ENCODE data around the gene DARS1.

Gene DARS1

DNA sequence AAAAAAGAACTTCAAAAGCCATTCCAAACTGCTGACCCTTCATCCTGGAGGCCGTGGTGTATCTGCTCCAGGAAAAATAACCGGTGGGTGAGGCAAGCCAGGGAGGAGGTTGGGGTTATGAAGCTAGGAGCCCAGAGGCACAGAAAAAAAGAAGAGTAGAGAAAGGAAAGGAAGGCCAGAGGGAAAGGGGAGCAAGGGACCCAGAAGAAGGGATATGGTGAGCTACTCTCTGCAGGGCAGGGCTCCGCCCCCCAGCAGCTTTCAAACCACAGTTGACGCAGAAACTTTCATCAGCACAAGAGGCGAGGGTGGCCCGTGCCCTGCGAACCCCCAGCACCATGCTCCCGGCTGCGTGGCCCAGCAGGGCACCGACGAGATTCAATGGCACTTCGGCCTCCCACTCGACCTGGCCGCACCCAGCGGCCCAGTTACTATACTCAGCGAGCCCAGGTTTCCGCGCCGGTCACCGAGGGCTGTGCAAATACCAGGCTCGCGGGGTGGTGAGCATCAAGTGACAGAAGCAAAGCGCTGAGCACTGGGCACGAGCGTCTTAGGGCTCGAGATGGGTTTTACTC is 109.8 kb downstream of the DARS1 start:
- WGBS (ENCODE audit: extremely low coverage, insufficient coverage, insufficient read length): no CpG with 5 or more reads among the region's 26 CpGs
- peak overlapping the region; percentile 19 for H3K14ac ChIP-seq (ENCODE audit: low read length)
- peaks cover 5% of the 10 kb centered on the region for H3K79me2 ChIP-seq (ENCODE audit: control insufficient read depth, insufficient read depth, low read length, poor library complexity)

DNA sequence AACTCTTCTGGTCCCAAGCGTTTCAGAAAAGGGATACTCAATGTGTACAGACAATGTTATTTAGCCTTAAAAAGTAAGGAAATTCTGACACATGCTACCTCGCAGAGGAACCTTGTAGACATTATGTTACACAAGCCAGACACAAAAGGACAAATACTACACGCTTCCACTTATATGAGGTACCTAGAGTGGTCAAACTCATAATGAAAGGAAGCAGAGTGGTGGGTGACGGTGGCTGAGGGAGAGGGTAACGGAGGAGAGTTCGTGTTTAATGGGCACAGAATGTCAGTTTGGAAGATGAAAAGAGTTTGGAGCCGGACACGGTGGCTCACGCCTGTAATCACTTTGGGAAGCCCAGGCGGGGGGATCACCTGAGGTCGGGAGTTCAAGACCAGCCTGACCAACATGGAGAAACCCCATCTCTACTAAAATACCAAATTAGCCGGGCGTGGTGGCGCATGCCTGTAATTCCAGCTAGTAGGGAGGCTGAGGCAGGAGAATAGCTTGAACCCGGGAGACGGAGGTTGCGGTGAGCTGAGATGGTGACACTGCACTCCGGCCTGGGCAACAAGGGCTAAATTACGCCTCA is 110.6 kb downstream of the DARS1 start:
- Histone ChIP-seq H3K4me3 (ENCODE audit: low read depth, low read length) (no peak overlapping the region), H2BK12ac (ENCODE audit: low read length) (no peak overlapping the region), H3K4ac (ENCODE audit: low read depth, low read length) (no peak overlapping the region), H3K14ac (ENCODE audit: low read length) (no peak overlapping the region), H3K18ac (ENCODE audit: low read length) (no peak overlapping the region), H4K8ac (ENCODE audit: low read depth, low read length) (no peak overlapping the region), H2BK5ac (ENCODE audit: low read depth, low read length, poor library complexity) (no peak overlapping the region), H3K79me2 (ENCODE audit: control insufficient read depth, insufficient read depth, low read length, poor library complexity) (peaks cover 5% of the 10 kb centered on the region), H2AK5ac (ENCODE audit: low read length) (no peak overlapping the region), H3K23ac (ENCODE audit: low read length) (no peak overlapping the region), H2BK120ac (ENCODE audit: insufficient read depth, low read length, poor library complexity) (no peak overlapping the region), H3K9me3 (ENCODE audit: insufficient read depth, low read depth, low read length) (no peaks in the 10 kb centered on the region), H4K12ac (ENCODE audit: low read depth, low read length) (no peak overlapping the region), H3K27me3 (ENCODE audit: insufficient read depth, low read length) (no peaks in the 10 kb centered on the region), H3K27ac (ENCODE audit: low read depth, low read length) (no peak overlapping the region), H3K36me3 (ENCODE audit: control insufficient read depth in 1 of 2, insufficient read depth in 2 of 2, low read length in 2 of 2) (peaks cover 5 to 13% of the 10 kb centered on the region in 2 experiments), H3K4me2 (ENCODE audit: low read length) (peak overlapping the region; percentile 92), H3K9ac (ENCODE audit: low read length) (no peak overlapping the region), H3K79me1 (ENCODE audit: low read length) (peaks cover 7% of the 10 kb centered on the region), H4K91ac (ENCODE audit: low read depth, low read length) (no peak overlapping the region), H3K4me1 (ENCODE audit: control insufficient read depth in 1 of 2, insufficient read depth in 2 of 2, low read length in 2 of 2) (peaks cover 0 to 6% of the 10 kb centered on the region in 2 experiments), H2AFZ (ENCODE audit: insufficient read depth, low read length, poor library complexity) (no peak overlapping the region)
- WGBS (ENCODE audit: extremely low coverage, insufficient coverage, insufficient read length): no CpG with 5 or more reads among the region's 19 CpGs
- no peak for DNase-seq

More for the DNA sequence above, 109.8 kb downstream of the DARS1 start:
- peak overlapping the region; percentile 57 for H2BK5ac ChIP-seq (ENCODE audit: low read depth, low read length, poor library complexity)
- H3K4me1 ChIP-seq (ENCODE audit: control insufficient read depth in 1 of 2, insufficient read depth in 2 of 2, low read length in 2 of 2): peaks cover 0 to 6% of the 10 kb centered on the region in 2 experiments
- H2AK5ac ChIP-seq (ENCODE audit: low read length): no peak overlapping the region
- H3K4me2 ChIP-seq (ENCODE audit: low read length): peak overlapping the region; percentile 92
- peak overlapping the region; percentile 77 for H4K8ac ChIP-seq (ENCODE audit: low read depth, low read length)
- H3K4ac ChIP-seq (ENCODE audit: low read depth, low read length): peak overlapping the region; percentile 74
- H3K4me3 ChIP-seq (ENCODE audit: low read depth, low read length): peak overlapping the region; percentile 78
- peak overlapping the region; percentile 60 for H3K18ac ChIP-seq (ENCODE audit: low read length)
- H2BK12ac ChIP-seq (ENCODE audit: low read length): no peak overlapping the region
- H3K23ac ChIP-seq (ENCODE audit: low read length): no peak overlapping the region
- H3K27me3 ChIP-seq (ENCODE audit: insufficient read depth, low read length): no peaks in the 10 kb centered on the region
- no peaks in the 10 kb centered on the region for H3K9me3 ChIP-seq (ENCODE audit: insufficient read depth, low read depth, low read length)
- H3K79me1 ChIP-seq (ENCODE audit: low read length): peaks cover 7% of the 10 kb centered on the region
- peak; percentile 25 to 58 for DNase-seq
- no peak overlapping the region for H4K12ac ChIP-seq (ENCODE audit: low read depth, low read length)
- peak overlapping the region; percentile 96 for H2AFZ ChIP-seq (ENCODE audit: insufficient read depth, low read length, poor library complexity)
- H3K9ac ChIP-seq (ENCODE audit: low read length): peak overlapping the region; percentile 28
- H4K91ac ChIP-seq (ENCODE audit: low read depth, low read length): peak overlapping the region; percentile 63
- H3K36me3 ChIP-seq (ENCODE audit: control insufficient read depth in 1 of 2, insufficient read depth in 2 of 2, low read length in 2 of 2): peaks cover 5 to 9% of the 10 kb centered on the region in 2 experiments
- H3K27ac ChIP-seq (ENCODE audit: low read depth, low read length): peak overlapping the region; percentile 13
- H2BK120ac ChIP-seq (ENCODE audit: insufficient read depth, low read length, poor library complexity): peak overlapping the region; percentile 54

DNA sequence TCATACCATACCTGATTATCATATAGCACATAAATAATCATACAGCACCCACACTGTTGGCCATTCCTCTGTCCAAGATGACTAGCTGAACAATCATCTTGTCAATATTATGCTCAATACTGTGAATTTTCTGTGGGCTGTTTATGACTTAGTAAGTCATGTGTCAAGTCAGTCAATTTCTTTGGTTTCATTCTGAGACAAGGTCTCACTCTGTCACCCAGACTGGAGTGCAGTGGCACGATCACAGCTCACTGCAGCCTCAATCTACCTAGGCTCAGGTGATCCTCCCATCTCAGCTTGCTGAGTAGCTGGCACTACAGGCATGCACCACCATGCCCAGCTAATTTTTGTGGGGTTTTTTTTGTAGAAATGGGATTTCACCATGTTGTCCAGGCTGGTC is 114.9 kb downstream of the DARS1 start:
- DNase-seq: no peak
- no peak overlapping the region for H3K14ac ChIP-seq (ENCODE audit: low read length)
- H4K91ac ChIP-seq (ENCODE audit: low read depth, low read length): no peak overlapping the region
- H3K4me3 ChIP-seq (ENCODE audit: low read depth, low read length): no peak overlapping the region
- no peak overlapping the region for H3K4me2 ChIP-seq (ENCODE audit: low read length)
- H3K18ac ChIP-seq (ENCODE audit: low read length): no peak overlapping the region
- H3K4me1 ChIP-seq (ENCODE audit: control insufficient read depth in 1 of 2, insufficient read depth in 2 of 2, low read length in 2 of 2): peaks cover 0 to 6% of the 10 kb centered on the region in 2 experiments
- H2BK5ac ChIP-seq (ENCODE audit: low read depth, low read length, poor library complexity): no peak overlapping the region
- peaks cover under 1% of the 10 kb centered on the region for H3K79me2 ChIP-seq (ENCODE audit: control insufficient read depth, insufficient read depth, low read length, poor library complexity)
- no peak overlapping the region for H3K9ac ChIP-seq (ENCODE audit: low read length)
- H2AFZ ChIP-seq (ENCODE audit: insufficient read depth, low read length, poor library complexity): no peak overlapping the region
- H2BK12ac ChIP-seq (ENCODE audit: low read length): no peak overlapping the region
- H3K27ac ChIP-seq (ENCODE audit: low read depth, low read length): no peak overlapping the region
- H3K79me1 ChIP-seq (ENCODE audit: low read length): peaks cover under 1% of the 10 kb centered on the region
- H2AK5ac ChIP-seq (ENCODE audit: low read length): no peak overlapping the region
- H4K12ac ChIP-seq (ENCODE audit: low read depth, low read length): no peak overlapping the region
- H3K9me3 ChIP-seq (ENCODE audit: insufficient read depth, low read depth, low read length): no peaks in the 10 kb centered on the region
- peaks cover 16 to 27% of the 10 kb centered on the region in 2 experiments for H3K36me3 ChIP-seq (ENCODE audit: control insufficient read depth in 1 of 2, insufficient read depth in 2 of 2, low read length in 2 of 2)
- WGBS (ENCODE audit: extremely low coverage, insufficient coverage, insufficient read length): no CpG with 5 or more reads among the region's 1 CpG
- no peak overlapping the region for H2BK120ac ChIP-seq (ENCODE audit: insufficient read depth, low read length, poor library complexity)
- H3K27me3 ChIP-seq (ENCODE audit: insufficient read depth, low read length): no peaks in the 10 kb centered on the region
- no peak overlapping the region for H3K23ac ChIP-seq (ENCODE audit: low read length)
- no peak overlapping the region for H3K4ac ChIP-seq (ENCODE audit: low read depth, low read length)
- H4K8ac ChIP-seq (ENCODE audit: low read depth, low read length): no peak overlapping the region

DNA sequence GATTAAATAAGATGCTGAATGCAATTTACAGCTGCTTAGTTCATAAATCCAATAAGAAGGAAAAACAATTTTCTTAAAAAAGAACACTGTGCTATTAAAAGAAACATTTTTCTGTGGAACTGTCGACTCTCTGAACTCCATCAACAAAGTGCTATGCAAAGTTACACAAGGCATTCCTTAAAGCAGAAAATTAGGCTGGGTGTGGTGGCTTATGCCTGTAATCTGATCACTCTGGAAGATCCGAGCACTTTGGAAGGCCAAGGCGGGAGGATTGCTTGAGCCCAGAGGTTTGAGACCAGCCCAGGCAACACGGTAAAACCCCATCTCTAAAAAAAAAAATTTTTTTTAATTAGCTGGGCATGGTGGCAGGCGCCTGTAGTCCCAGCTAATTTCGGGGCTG is 122.2 kb downstream of the DARS1 start:
- Histone ChIP-seq H3K9me3 (ENCODE audit: insufficient read depth, low read depth, low read length) (no peaks in the 10 kb centered on the region), H4K8ac (ENCODE audit: low read depth, low read length) (no peak overlapping the region), H3K79me1 (ENCODE audit: low read length) (no peaks in the 10 kb centered on the region), H3K4me1 (ENCODE audit: control insufficient read depth in 1 of 2, insufficient read depth in 2 of 2, low read length in 2 of 2) (no peaks in the 10 kb centered on the region), H3K4me2 (ENCODE audit: low read length) (no peak overlapping the region), H3K4ac (ENCODE audit: low read depth, low read length) (no peak overlapping the region), H3K27ac (ENCODE audit: low read depth, low read length) (no peak overlapping the region), H2BK12ac (ENCODE audit: low read length) (no peak overlapping the region), H2BK5ac (ENCODE audit: low read depth, low read length, poor library complexity) (no peak overlapping the region), H3K36me3 (ENCODE audit: control insufficient read depth in 1 of 2, insufficient read depth in 2 of 2, low read length in 2 of 2) (peaks cover 26 to 31% of the 10 kb centered on the region in 2 experiments), H3K27me3 (ENCODE audit: insufficient read depth, low read length) (no peaks in the 10 kb centered on the region), H2AK5ac (ENCODE audit: low read length) (no peak overlapping the region), H3K9ac (ENCODE audit: low read length) (no peak overlapping the region), H4K12ac (ENCODE audit: low read depth, low read length) (no peak overlapping the region), H3K23ac (ENCODE audit: low read length) (no peak overlapping the region), H4K91ac (ENCODE audit: low read depth, low read length) (no peak overlapping the region), H2BK120ac (ENCODE audit: insufficient read depth, low read length, poor library complexity) (no peak overlapping the region), H2AFZ (ENCODE audit: insufficient read depth, low read length, poor library complexity) (no peak overlapping the region), H3K4me3 (ENCODE audit: low read depth, low read length) (no peak overlapping the region), H3K18ac (ENCODE audit: low read length) (no peak overlapping the region), H3K79me2 (ENCODE audit: control insufficient read depth, insufficient read depth, low read length, poor library complexity) (no peaks in the 10 kb centered on the region), H3K14ac (ENCODE audit: low read length) (no peak overlapping the region)
- no CpG with 5 or more reads among the region's 6 CpGs for WGBS (ENCODE audit: extremely low coverage, insufficient coverage, insufficient read length)
- DNase-seq: no peak
